Measurements from ENCODE around the gene C1QTNF3.
"Not testable (repeated sequence)": the region's sequence is repeated elsewhere in the genome, so short reads cannot be mapped to it uniquely, and the experiment has no call there.

The C1QTNF3 gene

GRCh38 chr5:34017254-34017653 is 25.8 kb downstream of the C1QTNF3 start:
- DNase-seq: no peak

- no peak for DNase-seq
Observed at GRCh38 chr5:34016750-34017149, 26.3 kb downstream of the C1QTNF3 start.

DNA sequence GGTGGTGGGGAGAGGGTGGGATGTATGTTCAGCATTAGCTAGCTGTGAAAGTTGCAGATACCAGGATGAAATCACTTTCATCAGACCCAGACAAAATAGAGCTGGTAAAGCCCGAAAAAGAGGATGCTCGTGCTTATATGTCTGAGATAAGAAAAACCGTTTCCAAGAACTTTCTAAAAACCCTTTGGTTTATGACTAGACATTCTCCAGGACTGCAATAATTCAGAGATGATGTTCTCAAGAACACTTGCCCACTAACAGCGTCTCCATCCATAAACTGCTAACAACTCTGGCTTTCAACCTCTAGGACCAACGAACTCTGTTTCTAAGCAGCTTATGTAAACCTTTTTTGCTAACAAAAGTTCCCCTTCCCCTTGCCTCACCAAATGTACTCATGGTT is 26.8 kb downstream of the C1QTNF3 start:
- DNase-seq: no peak

GRCh38 chr5:34015120-34015822 is 27.7 kb downstream of the C1QTNF3 start:
- no peak for DNase-seq

DNA sequence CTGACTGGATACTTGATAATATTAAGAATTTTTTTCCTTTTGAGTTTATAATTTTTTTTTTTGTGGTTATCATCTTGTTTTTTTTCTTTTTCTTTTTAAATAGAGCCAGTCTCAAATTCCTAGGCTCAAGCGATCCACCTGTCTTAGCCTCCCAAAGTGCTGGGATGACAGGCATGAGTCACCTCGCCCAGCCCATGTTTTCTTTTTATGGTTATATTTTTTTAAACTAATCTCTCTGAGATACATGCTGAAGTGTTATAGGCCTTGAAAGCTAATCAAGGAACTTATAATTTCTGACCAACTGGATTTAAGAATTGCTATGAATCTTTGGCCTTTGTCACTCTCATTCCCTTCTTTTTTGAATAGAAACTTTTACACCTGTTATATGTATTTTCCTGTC is 28.4 kb downstream of the C1QTNF3 start:
- no peak for DNase-seq

DNA sequence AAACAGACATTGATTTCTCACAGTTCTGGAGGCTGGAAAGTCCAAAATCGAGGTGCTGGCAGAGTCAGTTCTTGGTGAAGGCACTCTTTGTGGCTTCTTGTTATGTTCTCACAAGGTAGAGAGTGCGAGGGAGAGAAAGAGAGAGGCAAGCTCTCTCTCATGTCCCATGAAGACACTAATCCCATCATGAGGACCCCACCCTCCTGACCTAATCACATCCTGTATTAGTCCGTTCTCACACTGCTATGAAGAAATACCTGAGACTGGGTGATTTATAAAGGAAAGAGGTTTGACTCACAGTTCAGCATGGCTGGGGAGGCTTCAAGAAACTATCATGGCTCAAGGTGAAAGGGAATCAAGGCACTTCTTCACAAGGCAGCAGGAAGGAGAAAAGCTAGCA is 29.5 kb downstream of the C1QTNF3 start:
- DNase-seq: no peak

- no peak for DNase-seq
Observed at GRCh38 chr5:34012791-34013190, 30.2 kb downstream of the C1QTNF3 start.

DNA sequence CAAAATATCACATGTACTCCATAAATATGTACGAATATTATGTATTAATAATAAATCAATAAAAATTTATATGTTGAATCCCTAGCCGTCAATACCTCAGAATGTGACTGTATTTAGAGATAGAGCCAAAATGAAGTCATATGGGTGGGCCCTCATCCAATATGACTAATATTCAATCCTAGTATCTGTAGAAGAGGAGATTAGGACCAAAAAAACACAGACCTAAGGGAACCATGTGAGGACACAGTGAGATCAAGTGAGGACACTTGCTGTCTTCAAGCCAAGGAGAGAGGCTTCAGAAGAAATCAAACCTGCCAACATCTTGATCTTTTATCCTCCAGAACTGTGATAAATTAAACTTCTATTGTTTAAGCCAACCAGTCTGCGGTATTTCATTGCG is 31.5 kb downstream of the C1QTNF3 start:
- no peak for DNase-seq

GRCh38 chr5:34010146-34010545 is 32.9 kb downstream of the C1QTNF3 start:
- not testable (repeated sequence) for DNase-seq

DNA sequence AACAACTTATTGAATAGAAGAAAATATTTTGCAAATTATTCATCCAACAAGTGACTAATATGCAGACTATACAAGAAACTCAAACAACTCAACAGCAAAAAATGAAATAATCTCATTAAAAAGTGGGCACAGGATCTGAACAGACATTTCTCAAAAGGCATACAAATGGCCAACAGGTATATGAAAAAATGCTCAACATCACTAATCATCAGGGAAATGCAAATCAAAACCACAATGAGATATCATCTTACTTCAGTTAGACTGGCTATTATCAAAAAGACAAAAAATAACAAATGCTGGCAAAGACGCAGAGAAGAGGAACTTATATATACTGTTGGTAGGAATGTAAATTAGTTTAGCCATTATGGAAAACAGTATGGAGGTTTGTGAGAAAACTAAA is 33.4 kb downstream of the C1QTNF3 start:
- DNase-seq: no peak

DNA sequence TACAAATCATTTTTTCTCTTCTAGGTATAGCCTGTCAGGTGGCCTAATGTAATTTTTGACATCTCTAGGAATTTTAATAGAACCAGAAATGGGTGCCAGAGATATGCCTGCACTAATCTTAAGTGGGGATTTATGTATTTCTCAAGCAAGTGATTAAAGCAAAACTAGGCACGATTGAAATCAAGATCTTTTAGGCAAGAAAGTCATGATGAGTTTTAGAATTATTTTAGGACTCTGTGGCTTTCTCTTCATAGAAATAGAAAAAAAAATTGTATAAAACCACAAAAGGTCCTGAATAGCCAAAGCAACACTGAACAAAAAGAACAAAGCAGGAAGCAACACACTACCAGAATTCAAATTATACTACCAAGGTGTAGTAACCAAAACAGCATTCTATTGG is 34.2 kb downstream of the C1QTNF3 start:
- DNase-seq: no peak

GRCh38 chr5:34007621-34008600 is 35.1 kb downstream of the C1QTNF3 start, which contains the start of gene AMACR:
Gene AMACR (minus strand): TSS chr5:34008050. CDS start chr5:34008019, 31 bp downstream.
- peak; percentile 98 for DNase-seq

GRCh38 chr5:34007201-34007620 is 35.8 kb downstream of the C1QTNF3 start:
- DNase-seq: no peak

- no peak for DNase-seq
Observed at GRCh38 chr5:34005681-34006080, 37.3 kb downstream of the C1QTNF3 start.

DNA sequence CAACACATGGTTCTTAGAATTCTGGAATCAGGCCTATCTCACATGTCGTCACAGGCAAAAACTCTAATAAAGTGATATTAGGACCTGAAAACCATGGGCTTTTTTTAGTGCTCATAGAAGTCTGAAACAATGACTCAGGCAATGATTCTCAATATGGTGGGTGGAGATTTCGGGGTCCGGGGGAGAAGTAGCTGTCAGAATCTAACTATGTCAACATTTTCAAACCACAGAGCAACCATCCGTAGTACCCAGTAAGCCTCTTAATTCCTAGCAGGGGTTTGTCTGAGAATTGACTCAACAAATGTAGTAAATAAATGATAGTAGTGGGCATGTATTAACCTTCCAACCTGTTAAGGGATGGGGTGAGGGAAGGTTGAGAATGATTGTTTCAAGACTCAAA is 37.8 kb downstream of the C1QTNF3 start:
- DNase-seq: no peak

DNA sequence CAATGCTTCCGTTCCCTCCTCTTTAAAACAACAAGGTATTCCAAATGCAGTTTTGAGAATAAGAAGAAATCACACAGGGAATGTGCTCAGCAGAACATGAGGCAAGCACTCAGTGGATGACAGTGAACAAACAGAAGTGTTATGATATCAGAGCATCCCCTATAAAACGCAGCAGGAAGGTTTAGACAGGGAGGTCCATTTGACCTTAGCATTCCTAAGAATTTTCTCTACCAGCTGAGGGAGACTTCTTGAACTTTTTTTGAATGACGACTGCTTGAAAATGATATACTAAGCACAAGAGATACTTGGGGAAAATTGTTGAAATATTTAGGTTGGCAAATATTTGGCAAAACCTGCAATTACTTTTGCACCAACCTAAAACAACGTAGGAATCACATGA is 39.1 kb downstream of the C1QTNF3 start:
- no peak for DNase-seq

- no peak for DNase-seq
Observed at GRCh38 chr5:34002629-34003328, 40.2 kb downstream of the C1QTNF3 start.

- DNase-seq: no peak
Observed at GRCh38 chr5:34001241-34001841, 41.7 kb downstream of the C1QTNF3 start.

GRCh38 chr5:33999978-34000377 is 43.0 kb downstream of the C1QTNF3 start:
- no peak for DNase-seq

- DNase-seq: peak; percentile 68
Observed at GRCh38 chr5:33997331-33997983, 45.6 kb downstream of the C1QTNF3 start.

GRCh38 chr5:33995865-33996264 is 47.1 kb downstream of the C1QTNF3 start:
- no peak for DNase-seq

DNA sequence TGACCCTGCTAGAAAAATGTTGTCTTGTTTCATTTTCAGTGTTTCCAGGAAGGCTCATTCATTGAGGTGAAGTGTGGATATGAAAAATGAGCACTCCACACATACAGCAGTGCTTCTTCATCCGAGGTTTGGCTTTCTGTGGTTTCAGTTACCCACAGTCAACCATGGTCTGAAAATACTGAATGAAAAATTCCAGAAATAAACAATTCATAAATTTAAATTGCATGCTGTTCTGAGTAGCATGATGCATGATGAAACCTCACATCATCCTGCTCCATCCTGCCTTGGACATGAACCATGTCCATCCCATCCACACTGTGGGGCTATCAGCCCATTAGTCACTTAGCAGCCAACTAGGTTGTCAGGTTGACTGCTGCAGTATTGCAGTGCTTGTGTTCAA is 48.2 kb downstream of the C1QTNF3 start:
- no peak for DNase-seq

Measured in femur (tissue), 1 donor.